ENCODE results near the gene MUTYH. TPM values are rescaled to one million over a fixed set of nuclear protein-coding genes. Genes with fewer than 3 reads are reported as not detected.

The MUTYH gene
- total RNA-seq, 1 donor from 2014 or later = 34.9 TPM

GRCh38 chr1:45282351-45282750 lies 57.9 kb downstream of the MUTYH start:
- TF ChIP-seq CTCF (IDR thresholded peaks at IDR 0.05; ENCODE audit: insufficient read depth, low read length, poor library complexity, severe bottlenecking) = no peak
- no peak for DNase-seq (ENCODE audit: low read depth)
- H3K27me3 ChIP-seq (ENCODE audit: control insufficient read depth, insufficient read depth, low read length) = no peaks in the 10 kb centered on the region
- no peak overlapping the region for H3K4me3 ChIP-seq (ENCODE audit: low read depth, low read length)
- no peaks in the 10 kb centered on the region for H3K36me3 ChIP-seq (ENCODE audit: control insufficient read depth, insufficient read depth, low read length)

Other genes with a start within 250 kb of the MUTYH start
- 0.62 and 0.84 TPM in 2 replicates for gene ZSWIM5, start 133.8 kb downstream of the MUTYH start, total RNA-seq
- 0.58 and 3.1 TPM in 2 replicates for gene HPDL, start 13.5 kb downstream of the MUTYH start, total RNA-seq
- 11.0 and 14.8 TPM in 2 replicates for gene TOE1, start 270 bp downstream of the MUTYH start, total RNA-seq
- gene TESK2, start 150.7 kb upstream of the MUTYH start, total RNA-seq = 2.1 and 2.5 TPM in 2 replicates
- 3.4 and 3.8 TPM in 2 replicates for gene CCDC163, start 159.6 kb upstream of the MUTYH start, total RNA-seq
- 7.6 and 8.2 TPM in 2 replicates for gene MMACHC, start 159.9 kb upstream of the MUTYH start, total RNA-seq
- 242 and 298 TPM in 2 replicates for gene PRDX1, start 181.4 kb upstream of the MUTYH start, total RNA-seq
- gene AKR1A1, start 210.4 kb upstream of the MUTYH start, total RNA-seq = 137 and 158 TPM in 2 replicates
- gene NASP, start 243.6 kb upstream of the MUTYH start, total RNA-seq = 41.8 and 45.3 TPM in 2 replicates